LNCAP (cell line): Measurements from ENCODE around the gene MCTP1.

Experiments used
- TF ChIP-seq, protein P1 (sequence below): fragments of 450-650 bp; IDR thresholded peaks from 2 replicates; pipeline ENCODE4 v1.5.1; 2017; ENCODE audit warnings: mild to moderate bottlenecking

MCTP1 gene

DNA sequence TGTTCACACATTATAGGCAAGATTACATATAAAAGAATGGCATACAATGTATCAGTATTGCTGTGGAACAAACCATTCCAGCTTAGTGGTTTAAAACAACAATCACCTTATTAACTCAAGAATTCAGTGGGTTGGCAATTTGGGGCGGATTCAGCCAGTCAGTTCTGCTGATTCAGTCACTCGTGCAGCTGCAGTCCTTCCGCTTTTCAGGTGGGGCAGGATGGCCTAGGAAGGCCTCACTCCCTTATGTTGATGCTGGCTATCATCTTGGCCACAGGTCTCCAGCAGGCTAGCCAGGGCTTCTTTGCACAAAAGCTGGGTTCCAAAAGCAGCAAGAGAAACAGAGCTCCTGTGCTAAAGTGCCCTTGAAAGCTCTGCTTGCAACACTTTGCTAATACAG, 150.6 kb downstream of the MCTP1 start:
- TF ChIP-seq, protein P1, sequence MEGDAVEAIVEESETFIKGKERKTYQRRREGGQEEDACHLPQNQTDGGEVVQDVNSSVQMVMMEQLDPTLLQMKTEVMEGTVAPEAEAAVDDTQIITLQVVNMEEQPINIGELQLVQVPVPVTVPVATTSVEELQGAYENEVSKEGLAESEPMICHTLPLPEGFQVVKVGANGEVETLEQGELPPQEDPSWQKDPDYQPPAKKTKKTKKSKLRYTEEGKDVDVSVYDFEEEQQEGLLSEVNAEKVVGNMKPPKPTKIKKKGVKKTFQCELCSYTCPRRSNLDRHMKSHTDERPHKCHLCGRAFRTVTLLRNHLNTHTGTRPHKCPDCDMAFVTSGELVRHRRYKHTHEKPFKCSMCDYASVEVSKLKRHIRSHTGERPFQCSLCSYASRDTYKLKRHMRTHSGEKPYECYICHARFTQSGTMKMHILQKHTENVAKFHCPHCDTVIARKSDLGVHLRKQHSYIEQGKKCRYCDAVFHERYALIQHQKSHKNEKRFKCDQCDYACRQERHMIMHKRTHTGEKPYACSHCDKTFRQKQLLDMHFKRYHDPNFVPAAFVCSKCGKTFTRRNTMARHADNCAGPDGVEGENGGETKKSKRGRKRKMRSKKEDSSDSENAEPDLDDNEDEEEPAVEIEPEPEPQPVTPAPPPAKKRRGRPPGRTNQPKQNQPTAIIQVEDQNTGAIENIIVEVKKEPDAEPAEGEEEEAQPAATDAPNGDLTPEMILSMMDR, result no peak

DNA sequence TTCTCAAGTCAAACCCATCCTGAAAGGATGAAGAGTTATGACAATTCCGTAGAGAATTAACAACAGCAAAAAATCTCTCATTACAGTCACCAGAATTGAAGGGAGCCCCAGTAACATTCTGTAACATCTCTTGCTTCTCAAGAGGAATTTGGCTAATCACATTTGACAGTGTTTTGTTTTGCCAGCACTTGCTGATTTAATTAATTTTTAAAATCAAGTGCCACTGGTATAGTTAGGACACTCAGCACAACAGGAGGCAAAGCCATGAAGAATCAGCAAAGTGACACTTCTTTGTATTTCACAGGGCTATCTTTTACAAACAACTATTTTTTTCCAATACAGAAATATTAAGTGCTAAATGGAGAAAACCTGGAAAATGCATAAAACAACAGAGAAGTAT, 152.8 kb downstream of the MCTP1 start:
- TF ChIP-seq, protein P1, result no peak

DNA sequence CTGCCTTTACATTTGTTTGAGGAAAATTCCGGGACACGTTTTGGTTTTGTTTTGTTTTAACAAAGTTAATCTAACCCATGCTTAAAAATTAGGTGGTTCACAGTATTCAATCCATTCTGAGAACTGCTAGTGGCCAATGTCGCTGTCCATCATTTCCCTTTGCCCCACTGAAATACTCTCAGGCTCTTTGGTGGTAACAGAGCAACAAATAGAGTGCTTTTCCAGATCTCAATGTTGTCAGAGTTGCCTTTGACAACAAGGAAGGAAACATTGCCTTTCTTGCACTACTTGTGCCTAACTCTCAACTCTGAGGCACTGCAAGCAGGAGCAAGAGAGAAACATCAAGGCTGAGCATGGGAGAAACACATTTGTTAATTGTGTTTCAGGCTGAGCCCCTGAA, 154.0 kb downstream of the MCTP1 start:
- TF ChIP-seq, protein P1, result no peak

DNA sequence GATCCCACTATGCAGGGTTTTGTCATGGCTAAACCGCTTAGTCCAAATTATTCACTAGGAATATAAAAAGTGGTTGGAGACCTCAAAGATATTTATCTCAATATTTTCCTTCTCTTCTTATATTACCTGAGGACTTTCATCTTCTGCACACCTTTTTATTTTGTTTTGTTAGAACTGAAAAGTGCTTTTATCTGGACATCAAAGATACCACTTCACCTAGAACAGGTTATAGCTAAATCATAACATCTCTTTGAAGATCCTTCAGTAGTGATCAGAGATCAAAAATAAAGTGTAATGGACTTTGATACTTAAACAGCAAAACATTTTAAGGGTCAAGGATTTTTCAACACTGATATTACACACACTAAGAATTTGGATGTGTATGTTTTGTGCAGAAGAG, 160.2 kb downstream of the MCTP1 start:
- TF ChIP-seq, protein P1, result no peak

DNA sequence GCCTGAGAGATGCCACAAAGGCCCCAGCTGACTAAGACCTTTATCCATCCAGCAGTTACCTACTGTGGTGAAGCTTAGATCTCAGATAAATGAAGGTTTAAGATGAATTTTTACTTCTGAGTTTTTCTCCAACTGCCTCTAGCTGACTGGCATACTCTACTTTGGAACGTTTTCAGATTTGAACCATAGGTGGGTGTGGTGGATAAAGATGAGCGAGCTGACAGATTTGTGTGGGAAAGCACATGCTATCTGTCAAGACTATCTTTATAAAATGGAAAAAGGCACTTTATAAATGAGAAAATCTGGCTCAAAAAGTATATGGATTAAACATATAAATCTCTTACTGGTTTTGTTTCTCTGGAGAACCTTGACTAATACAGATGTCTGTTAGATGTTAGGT, 160.8 kb downstream of the MCTP1 start:
- TF ChIP-seq, protein P1, result no peak

DNA sequence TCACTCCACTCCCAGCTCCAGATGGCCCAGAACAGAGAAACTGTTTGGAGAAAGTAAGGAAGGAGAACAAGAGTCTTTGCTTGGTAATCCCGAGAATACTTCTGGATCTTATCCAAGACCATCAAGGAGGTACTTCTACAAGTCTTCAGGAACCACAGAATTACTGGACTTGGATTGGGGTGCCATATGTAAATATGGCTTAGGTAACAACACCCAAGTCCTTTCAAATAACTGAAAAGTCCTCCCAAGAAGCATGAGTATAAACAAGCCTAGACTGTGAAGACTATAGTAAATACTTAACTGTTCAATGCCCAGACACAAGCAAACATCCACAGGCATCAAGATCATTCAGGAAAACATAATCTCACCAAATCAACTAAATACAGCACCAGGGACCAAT, 170.0 kb downstream of the MCTP1 start:
- TF ChIP-seq, protein P1, result no peak

DNA sequence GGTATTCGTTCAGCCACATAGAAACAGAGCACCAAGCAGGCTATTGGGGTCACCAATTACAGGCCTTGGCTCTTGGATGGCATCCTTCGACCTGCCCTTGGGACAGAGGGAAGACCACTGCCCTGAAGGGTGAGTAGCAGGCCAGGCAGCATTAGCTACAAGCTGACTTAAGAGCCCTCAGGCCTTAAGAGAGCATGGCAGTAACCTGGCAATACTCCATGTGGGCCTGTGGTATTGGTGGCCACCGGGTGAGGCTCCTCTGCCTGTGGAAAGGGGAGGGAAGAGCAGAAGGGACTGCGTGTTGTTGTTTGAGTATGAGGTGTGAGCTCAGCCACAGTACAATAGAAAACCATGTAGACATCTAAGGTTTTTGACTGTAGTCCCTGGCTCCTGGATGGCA, 170.6 kb downstream of the MCTP1 start:
- TF ChIP-seq, protein P1, result no peak

DNA sequence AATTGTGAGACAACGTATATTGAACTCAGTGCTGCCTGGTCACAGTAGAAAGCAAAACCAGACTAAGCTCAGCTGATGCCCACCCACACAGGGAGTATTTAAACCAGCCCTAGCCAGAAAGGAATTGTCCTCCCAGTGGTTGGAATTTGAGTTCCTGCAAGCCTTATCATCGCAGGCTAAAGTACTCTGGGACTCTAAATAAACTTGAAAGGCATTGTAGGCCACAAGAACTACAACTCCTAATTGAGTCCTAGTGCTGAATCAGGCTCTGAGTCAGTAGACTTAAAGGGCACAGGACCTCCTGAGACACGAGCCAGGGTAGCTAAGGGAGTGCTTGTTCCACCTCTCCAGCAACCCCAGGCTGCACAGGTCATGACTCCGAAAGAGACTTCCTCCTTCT, 171.4 kb downstream of the MCTP1 start:
- TF ChIP-seq, protein P1, result no peak
